Globus pallidus (tissue), 1 donor: ENCODE measurements around the gene RP9.
"Not testable (repeated sequence)": the region's sequence is repeated elsewhere in the genome, so short reads cannot be mapped to it uniquely, and the experiment has no call there.

Source experiments
- DNase-seq: peaks from one replicate; pipeline ENCODE4 v3.0.0-alpha.2; 2015; ENCODE audit warnings: low spot score

The RP9 gene

GRCh38 chr7:33101906-33102305, 7.3 kb downstream of the RP9 start:
- DNase-seq: no peak

- DNase-seq: no peak
These were observed 8.4 kb downstream of the RP9 start for GRCh38 chr7:33100770-33101169.

- no peak for DNase-seq
These were observed 9.9 kb downstream of the RP9 start for GRCh38 chr7:33099154-33099940.

- not testable (repeated sequence) for DNase-seq
These were observed 14.4 kb downstream of the RP9 start for GRCh38 chr7:33094745-33095275.

GRCh38 chr7:33093266-33093665, 15.9 kb downstream of the RP9 start:
- DNase-seq: no peak

GRCh38 chr7:33091641-33092191, 17.5 kb downstream of the RP9 start:
- DNase-seq: no peak

GRCh38 chr7:33091111-33091531, 18.1 kb downstream of the RP9 start:
- no peak for DNase-seq

GRCh38 chr7:33089142-33089541, 20.1 kb downstream of the RP9 start:
- no peak for DNase-seq

- no peak for DNase-seq
These were observed 21.3 kb downstream of the RP9 start for GRCh38 chr7:33087858-33088257.

GRCh38 chr7:33087356-33087755, 21.8 kb downstream of the RP9 start:
- DNase-seq: no peak

- no peak for DNase-seq
These were observed 29.2 kb downstream of the RP9 start for GRCh38 chr7:33079763-33080690.

GRCh38 chr7:33079096-33079495, 30.1 kb downstream of the RP9 start:
- DNase-seq: no peak

GRCh38 chr7:33076737-33077136, 32.5 kb downstream of the RP9 start:
- no peak for DNase-seq

- no peak for DNase-seq
These were observed 33.2 kb downstream of the RP9 start for GRCh38 chr7:33075818-33076518.

- DNase-seq: no peak
These were observed 36.0 kb downstream of the RP9 start for GRCh38 chr7:33073243-33073642.

- DNase-seq: no peak
These were observed 36.7 kb downstream of the RP9 start for GRCh38 chr7:33072471-33072870.

GRCh38 chr7:33070831-33071230, 38.4 kb downstream of the RP9 start:
- no peak for DNase-seq

- DNase-seq: no peak
These were observed 38.9 kb downstream of the RP9 start for GRCh38 chr7:33070277-33070676.

- no peak for DNase-seq
These were observed 41.3 kb downstream of the RP9 start for GRCh38 chr7:33067921-33068320.

- no peak for DNase-seq
These were observed 42.4 kb downstream of the RP9 start for GRCh38 chr7:33066771-33067170.

GRCh38 chr7:33065981-33066380, 43.2 kb downstream of the RP9 start:
- DNase-seq: no peak
